ENCODE measurements around the gene POLR2J.
"Not testable (repeated sequence)": the region's sequence is repeated elsewhere in the genome, so short reads cannot be mapped to it uniquely, and the experiment has no call there.

POLR2J gene

DNA sequence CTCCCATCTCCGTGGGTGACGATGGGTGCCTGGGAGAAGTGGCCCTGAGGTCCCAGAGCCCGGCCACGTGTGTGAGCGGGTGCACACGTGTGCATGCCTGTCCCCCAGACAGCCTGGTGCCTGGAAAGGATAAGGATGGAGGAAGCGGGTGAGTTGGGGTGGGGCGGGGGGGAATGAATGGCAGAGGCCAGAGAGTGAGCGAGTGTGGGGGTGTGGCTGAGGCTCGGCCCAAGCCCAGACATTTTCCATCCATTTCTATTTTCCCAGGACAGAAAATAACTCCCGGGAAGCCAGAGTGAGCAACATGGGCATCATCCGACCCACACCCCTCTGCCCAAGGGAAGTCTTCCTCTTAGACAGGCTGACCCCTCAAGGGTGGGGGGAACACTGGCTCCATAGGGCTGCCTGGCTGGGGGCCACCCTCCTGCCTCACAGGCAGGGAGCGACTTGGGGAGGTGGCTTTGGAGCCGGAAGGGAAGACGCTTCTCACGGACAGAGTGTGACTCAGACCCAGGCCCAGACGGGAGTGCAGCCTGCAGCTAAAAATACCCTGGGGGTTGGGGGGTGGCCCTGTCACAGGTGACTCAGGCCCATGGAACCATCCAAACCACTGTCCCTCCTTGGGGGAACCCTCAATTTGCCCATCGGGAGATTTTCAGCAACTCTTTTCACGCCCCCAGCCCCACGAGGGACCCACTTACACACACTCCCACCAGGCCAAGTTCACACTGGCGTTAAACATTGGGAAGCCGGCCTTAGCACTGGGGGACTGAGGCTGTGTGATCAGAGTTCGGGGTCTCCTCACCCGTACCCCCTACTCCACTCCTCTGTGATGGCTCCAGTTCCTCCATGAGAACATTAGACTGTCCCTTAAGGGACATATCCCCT lies 26.8 kb upstream of the POLR2J start:
- CTCF ChIA-PET; DNase-seq (ENCODE audit: low spot score); POLR2A ChIA-PET (ENCODE audit: low non-redundant PET): not testable (repeated sequence)
- peak overlapping the region; percentile 55 for H3K27ac ChIP-seq

DNA sequence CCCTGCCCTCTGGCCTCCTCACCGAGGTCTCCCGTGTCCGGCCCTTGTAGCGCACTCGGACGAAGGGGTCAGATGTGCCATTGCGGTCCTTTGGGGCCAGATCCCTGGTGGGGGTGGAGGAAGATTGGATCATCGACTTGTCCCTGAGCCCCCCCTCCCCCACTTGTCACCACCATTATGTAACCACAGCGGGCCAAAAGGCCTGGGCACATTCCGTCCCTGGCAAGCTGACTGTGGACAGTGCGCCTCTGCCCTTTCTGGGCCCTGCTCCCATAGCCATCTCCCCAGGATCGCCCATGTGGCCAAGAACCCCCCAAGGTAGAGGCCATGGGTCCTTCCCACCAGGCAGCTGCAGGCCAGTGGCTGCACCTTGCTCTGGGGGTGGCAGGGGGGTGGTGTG lies 24.4 kb upstream of the POLR2J start:
- DNase-seq (ENCODE audit: low spot score); POLR2A ChIA-PET (ENCODE audit: low non-redundant PET); H3K27ac ChIP-seq; CTCF ChIA-PET: not testable (repeated sequence)

DNA sequence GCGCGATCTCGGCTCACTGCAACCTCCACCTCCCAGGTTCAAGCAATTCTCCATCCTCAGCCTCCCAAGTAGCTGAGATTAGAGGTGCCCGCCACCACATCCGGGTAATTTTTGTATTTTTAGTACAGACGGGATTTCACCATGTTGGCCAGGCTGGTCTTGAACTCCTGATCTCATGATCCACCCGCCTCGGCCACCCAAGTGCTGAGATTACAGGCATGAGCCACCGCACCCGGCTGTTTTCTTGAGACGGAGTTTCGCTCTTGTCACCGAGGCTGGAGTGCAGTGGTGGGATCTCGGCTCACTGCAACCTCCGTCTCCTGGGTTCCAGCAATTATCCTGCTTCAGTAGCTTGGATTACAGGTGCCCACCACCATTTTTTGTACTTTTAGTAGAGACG lies 19.6 kb upstream of the POLR2J start:
- H3K27ac ChIP-seq; DNase-seq (ENCODE audit: low spot score); POLR2A ChIA-PET (ENCODE audit: low non-redundant PET); CTCF ChIA-PET: not testable (repeated sequence)

DNA sequence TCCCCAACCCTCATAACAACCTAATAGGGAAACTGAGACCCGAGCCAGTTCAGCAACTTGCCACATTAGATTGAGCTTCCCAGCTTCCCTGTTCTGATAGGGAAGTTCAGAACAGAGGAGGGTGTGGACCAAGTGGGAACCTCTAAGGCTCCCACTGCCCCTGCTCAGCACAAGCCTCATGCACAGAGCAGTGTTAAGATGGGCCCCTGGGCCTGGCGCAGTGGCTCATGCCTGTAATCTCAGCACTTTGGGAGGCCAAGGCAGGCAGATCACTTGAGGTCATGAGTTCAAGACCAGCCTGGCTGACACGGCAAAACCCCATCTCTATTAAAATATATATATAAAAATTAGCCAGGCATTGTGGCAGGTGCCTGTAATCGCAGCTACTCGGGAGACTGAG lies 18.6 kb upstream of the POLR2J start:
- CTCF ChIA-PET; POLR2A ChIA-PET (ENCODE audit: low non-redundant PET): not testable (repeated sequence)

DNA sequence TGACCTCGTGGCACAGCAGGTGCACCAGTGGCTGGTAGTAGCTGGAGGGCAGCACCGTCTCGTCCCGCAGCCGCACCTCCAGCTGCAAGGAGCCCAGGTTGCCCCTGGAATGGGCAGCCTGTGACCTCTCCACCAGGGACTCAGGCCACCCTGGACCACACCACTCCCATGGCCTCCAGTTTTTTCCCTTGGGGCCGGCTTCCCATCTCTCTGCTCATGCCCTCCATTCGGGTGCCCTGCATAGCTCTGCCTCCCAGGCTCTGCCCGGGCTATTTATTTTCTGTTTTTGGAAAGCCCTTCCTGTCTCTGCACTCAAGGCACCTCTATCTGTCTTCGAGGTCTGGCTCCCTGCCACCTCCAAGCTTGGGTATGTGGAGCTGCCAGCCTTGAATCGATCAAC lies 18.1 kb upstream of the POLR2J start:
- H3K27ac ChIP-seq; POLR2A ChIA-PET (ENCODE audit: low non-redundant PET); CTCF ChIA-PET; DNase-seq (ENCODE audit: low spot score): not testable (repeated sequence)

More for the DNA sequence above, 18.6 kb upstream of the POLR2J start:
- not testable (repeated sequence) for DNase-seq (ENCODE audit: low spot score); H3K27ac ChIP-seq

DNA sequence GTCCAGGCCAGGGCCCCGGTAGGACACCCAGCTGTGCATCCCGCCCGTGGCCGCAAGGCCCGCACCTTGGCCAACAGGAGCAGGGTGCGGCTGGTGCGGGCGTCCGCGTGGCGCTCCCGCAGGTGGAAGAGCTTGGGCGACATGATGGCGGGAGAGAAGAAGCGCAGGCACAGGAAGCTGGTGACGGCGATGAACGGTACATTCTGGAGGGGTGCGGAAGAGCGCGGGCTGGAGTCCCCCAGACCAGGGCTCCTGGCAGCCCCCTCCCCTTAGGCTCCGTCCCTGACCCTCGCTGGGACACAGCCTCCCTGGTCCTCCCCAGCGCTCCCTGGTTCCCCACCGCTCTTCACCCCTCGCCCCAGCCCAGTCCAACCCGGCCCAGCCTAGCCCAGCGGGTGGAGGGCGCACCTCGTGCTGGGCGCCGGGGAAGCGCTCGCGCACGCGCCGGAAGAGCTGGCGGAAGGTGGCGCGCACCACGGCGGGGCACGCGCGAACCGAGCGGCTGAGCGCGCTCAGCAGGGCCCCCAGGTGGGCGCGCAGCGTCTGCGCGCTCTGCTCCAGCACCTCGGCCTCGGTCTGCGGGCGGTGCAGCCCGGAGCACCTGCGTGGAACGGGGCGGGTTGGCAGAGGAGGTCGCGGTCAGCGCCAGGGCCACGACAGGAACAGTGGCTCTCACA lies 15.9 kb upstream of the POLR2J start:
- POLR2A ChIA-PET (ENCODE audit: low non-redundant PET); DNase-seq (ENCODE audit: low spot score); CTCF ChIA-PET; H3K27ac ChIP-seq: not testable (repeated sequence)

DNA sequence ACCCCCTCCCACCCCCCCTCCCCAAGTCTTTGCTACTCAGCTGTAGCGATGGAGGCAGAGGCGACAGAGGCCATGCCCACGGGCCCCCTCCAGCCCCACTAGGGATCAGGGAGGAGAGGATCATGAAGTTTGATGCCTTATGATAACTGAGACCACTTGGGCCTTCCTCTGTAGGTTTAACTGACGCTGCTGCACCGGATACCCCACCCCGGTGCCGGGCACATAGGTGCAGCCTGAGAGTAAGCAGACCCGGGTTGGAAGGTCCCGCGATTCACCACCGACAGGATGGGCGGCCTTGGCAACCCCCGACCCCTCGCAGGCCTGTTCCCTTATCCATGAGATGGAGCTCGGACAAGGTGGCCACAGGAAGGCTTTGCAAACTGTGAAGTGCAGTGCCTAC lies 15.3 kb upstream of the POLR2J start:
- POLR2A ChIA-PET (ENCODE audit: low non-redundant PET); H3K27ac ChIP-seq; CTCF ChIA-PET; DNase-seq (ENCODE audit: low spot score): not testable (repeated sequence)

DNA sequence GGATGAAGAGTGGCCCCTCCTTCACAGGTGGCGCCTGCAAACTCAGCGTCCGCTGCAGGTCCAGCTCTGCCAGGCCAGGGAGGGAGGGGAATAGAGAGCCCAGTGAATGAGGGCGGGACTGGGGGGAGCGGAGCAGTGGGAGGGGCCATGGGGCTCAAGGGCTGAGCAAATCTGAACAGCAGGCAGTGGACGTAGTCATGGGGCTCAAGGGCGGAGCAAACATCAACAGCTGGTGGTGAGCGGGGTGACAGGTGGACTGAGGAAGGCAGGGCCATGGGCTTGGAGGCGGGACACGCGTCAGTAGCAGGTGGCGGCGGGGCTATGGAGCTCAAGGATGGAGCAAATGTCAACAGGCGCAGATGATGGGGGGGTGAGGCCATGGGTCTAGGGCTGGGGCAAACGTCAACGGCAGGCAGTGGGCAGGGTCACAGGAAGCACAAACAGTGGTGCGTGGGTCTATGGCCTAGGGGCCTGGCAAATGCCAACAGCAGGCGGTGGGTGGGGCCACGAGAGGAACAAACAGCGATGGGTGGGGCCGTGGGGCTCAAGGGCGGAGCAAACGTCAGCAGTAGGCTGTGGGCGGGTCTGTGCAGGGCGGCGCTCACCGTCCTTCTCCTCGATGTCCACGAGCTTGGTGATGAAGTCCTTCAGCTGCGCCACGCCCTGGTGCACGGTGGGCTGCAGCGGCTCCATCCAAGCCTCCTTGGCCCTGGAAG lies 14.7 kb upstream of the POLR2J start:
- DNase-seq (ENCODE audit: low spot score); CTCF ChIA-PET; POLR2A ChIA-PET (ENCODE audit: low non-redundant PET): not testable (repeated sequence)

DNA sequence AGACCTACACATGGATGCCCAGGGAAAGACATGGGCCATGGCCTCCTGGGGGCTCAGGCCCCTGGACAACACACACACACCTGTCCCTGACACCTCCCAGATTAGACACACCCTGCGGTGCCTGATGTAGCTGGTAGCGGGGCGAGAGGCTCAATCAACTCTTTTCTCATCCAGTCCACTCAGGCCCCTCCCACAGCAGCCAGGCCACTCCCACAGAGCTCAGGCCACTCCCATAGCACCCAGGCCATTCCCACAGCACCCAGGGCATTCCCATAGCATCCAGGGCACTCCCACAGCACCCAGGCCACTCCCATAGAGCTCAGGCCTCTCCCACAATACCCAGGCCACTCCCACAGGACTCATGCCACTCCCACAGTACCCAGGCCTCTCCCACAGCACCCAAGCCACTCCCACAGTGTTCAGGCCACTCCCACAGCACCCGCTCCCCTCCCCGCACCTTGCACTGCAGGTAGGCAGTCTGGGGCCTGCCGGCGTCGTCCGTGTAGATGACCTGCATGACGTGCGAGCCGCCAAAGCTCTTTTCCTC lies 11.9 kb upstream of the POLR2J start:
- DNase-seq (ENCODE audit: low spot score); POLR2A ChIA-PET (ENCODE audit: low non-redundant PET); H3K27ac ChIP-seq; CTCF ChIA-PET: not testable (repeated sequence)

More for the DNA sequence above, 14.7 kb upstream of the POLR2J start:
- not testable (repeated sequence) for H3K27ac ChIP-seq

DNA sequence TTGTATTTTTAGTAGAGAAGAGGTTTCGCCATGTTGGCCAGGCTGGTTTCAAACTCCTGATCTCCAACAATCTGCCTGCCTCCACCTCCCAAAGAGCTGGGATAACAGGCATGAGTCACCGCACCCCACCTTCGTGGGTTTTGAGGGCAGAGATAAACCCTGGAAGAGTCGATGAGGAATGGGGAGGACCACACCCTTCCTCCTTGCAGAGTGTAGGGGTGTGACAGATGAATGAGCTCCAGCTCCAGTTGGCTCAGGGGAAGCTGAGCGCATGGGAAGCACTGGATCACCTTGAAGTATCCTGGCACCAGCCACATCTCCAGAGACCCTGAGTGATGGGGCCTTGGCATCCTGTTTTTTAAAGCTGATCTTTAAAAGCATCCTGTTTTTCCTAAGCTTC lies 5.6 kb upstream of the POLR2J start:
- H3K27ac ChIP-seq; CTCF ChIA-PET; DNase-seq (ENCODE audit: low spot score); POLR2A ChIA-PET (ENCODE audit: low non-redundant PET): not testable (repeated sequence)

DNA sequence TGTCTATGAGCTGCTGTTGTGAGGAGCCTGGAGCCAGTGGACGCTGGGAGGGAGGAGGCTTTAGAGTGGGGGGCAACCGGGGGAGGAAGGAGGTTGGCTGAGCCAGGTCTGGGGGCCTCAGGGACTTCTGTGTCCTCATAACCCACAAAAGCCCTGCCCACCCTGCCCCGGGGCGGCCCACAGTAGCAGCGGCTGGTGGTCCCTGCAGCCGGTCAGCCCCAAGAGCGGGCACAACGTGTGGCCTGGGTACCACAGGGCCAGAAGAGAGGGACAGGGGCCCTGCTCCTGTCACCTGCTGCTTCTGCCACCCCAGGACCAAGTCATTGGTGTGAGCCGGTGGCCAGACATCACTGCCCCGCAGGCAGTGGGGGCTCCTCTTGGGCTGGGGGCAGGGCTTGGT lies 3.2 kb upstream of the POLR2J start:
- CTCF ChIA-PET; DNase-seq (ENCODE audit: low spot score); POLR2A ChIA-PET (ENCODE audit: low non-redundant PET); H3K27ac ChIP-seq: not testable (repeated sequence)

DNA sequence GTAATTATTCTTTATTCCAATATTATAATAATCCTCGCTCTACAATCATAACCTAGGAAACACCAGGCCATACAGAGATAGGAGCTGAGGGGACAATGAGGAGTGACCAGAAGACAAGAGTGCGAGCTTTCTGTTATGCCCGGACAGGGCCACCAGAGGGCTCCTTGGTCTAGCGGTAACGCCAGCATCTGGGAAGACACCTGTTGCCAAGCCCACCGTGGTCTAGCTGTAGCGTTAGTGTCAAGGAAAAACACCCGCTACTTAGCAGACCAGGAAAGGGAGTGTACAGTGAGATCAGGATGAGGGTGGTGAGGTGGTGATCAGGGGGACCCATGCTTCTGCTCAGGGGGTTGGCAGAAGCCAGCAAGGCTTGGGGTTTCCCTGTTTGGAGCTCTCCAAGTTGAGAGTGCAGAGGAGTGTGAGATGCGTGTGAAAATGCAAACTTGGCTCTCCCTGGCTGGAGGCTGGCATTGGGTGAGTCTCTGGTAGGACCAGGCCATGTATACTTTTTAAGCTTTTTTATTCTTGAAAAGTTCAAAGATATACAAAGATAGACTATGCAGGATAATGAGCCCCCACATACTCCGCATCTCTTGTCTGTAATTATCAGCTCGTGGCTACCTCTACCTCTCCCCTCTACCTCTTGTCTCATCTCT lies 1.4 kb upstream of the POLR2J start:
- H3K27ac ChIP-seq; DNase-seq (ENCODE audit: low spot score); POLR2A ChIA-PET (ENCODE audit: low non-redundant PET); CTCF ChIA-PET: not testable (repeated sequence)
- TF ChIP-seq, protein P1, sequence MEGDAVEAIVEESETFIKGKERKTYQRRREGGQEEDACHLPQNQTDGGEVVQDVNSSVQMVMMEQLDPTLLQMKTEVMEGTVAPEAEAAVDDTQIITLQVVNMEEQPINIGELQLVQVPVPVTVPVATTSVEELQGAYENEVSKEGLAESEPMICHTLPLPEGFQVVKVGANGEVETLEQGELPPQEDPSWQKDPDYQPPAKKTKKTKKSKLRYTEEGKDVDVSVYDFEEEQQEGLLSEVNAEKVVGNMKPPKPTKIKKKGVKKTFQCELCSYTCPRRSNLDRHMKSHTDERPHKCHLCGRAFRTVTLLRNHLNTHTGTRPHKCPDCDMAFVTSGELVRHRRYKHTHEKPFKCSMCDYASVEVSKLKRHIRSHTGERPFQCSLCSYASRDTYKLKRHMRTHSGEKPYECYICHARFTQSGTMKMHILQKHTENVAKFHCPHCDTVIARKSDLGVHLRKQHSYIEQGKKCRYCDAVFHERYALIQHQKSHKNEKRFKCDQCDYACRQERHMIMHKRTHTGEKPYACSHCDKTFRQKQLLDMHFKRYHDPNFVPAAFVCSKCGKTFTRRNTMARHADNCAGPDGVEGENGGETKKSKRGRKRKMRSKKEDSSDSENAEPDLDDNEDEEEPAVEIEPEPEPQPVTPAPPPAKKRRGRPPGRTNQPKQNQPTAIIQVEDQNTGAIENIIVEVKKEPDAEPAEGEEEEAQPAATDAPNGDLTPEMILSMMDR (conservative IDR thresholded peaks at IDR 0.05; ENCODE audit: low read depth), result peak; percentile 84

DNA sequence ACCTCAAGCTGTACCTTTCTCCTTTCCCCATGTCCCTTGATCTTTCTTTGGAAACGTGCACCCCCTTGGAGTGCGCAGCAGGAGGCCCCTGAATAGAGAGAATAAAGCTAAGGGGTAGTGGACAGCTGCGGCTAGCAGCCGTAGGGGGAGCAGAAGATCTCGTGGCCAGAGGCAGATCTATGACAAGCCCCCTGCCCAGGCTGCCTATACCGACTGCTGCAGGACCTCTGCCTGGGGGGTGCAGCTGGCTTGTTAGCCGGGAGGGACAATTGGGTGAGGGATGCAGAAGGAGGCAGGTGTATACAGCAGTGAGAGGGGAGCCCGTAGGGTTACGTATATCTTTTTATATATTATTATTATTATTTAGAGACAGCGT lies 475 bp upstream of the POLR2J start:
- DNase-seq (ENCODE audit: low spot score); CTCF ChIA-PET; POLR2A ChIA-PET (ENCODE audit: low non-redundant PET); H3K27ac ChIP-seq: not testable (repeated sequence)

DNA sequence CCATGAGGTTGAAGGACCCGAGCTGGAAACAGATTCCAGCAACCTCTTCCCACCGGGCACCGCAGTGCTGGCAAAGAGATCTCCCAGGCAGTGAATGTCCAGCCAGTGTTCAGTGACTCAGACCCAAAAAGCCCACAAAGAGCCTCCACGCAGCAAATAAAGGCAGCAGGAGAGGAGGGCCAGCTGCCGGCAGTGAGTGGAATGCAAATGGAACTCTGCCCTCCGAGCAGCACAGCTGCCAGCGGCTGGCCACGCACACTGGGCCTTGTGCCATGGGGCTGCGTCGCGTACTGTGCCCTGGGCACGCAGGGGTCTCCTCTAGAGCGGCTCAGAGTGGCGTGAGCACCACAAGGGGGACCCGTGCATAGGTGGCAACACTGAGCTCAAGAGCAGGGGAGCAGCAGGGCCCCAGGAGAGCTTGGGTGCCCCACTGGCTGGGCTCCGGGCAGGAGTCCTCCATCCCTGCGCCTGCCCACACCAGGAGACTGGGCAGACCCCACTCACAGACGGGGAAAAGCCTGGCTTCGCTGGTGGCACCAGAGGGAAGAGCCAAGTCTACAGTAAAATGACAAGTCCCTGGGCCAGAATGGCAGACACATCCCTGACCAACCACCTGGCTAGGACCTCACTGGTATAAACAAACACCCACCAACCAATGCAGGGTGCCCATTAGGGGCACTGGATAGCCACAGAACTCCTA lies 3.8 kb downstream of the POLR2J start:
- DNase-seq (ENCODE audit: low spot score); H3K27ac ChIP-seq; CTCF ChIA-PET; POLR2A ChIA-PET (ENCODE audit: low non-redundant PET): not testable (repeated sequence)

DNA sequence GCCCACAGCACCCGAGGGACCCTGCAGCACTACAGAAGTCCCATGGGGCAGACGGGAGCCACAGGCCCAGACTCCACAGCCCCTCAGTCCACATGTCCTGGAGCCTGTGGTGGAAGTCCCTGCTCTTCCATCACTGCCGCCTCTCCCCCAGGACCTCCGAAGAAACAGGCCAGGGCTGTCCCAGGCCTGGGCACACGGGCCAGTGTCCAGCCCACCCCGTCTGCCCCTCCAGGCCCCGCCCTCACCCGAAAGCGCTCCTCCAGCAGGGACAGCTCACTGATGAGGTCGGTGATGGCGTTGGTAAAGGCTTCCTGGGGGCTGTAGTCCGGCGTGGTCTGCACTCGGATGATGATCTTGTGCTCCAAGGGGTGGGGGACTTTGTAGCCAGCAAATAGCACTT lies 4.6 kb downstream of the POLR2J start:
- DNase-seq (ENCODE audit: low spot score); POLR2A ChIA-PET (ENCODE audit: low non-redundant PET); CTCF ChIA-PET; H3K27ac ChIP-seq: not testable (repeated sequence)

Data from RWPE1 (cell line).